Common myeloid progenitor, CD34-positive (primary cell): ENCODE results near the gene LGI4.

ENCODE experiments used
- CTCF ChIA-PET: fragments of 350-600 bp; sonication (Branson Sonifier 250); formaldehyde crosslinking; loops from one replicate; lab custom pipeline; 2021; ENCODE audit warnings: antibody characterized with exemption; lab: Charles Lee
- POLR2A ChIA-PET: fragments of 350-600 bp; sonication (Branson Sonifier 250); formaldehyde crosslinking; loops from one replicate; lab custom pipeline; 2021; ENCODE audit warnings: antibody characterized with exemption; lab: Charles Lee
- DNase-seq, 3 donors: peaks; one replicate each; pipeline versions ENCODE4 v3.0.0 to v3.0.0-alpha.2; 2013
- H3K27ac ChIP-seq, 2 experiments: 1 replicate in 1 of 2; 2 replicates in 1 of 2; pipeline ENCODE4 v1.7.0; 2013; ENCODE audit warnings: inconsistent platforms in 2 of 2, low read length in 2 of 2, mild to moderate bottlenecking in 2 of 2, low read depth in 1 of 2, moderate library complexity in 1 of 2; ENCODE audit not compliant: severe bottlenecking in 2 of 2, insufficient read depth in 1 of 2, poor library complexity in 1 of 2
- H3K27me3 ChIP-seq, 5 experiments: replicated peaks in 2 of 5; 1 replicate in 3 of 5; 2 replicates in 2 of 5; pipeline versions ENCODE4 v1.6.1 to v1.7.0; 2013; ENCODE audit warnings: low read length in 4 of 5, mild to moderate bottlenecking in 2 of 5, moderate library complexity in 2 of 5, inconsistent platforms in 1 of 5; ENCODE audit not compliant: insufficient read depth in 5 of 5, control insufficient read depth in 4 of 5
- H3K36me3 ChIP-seq, 4 experiments: 1 replicate in 2 of 4; 2 replicates in 2 of 4; pipeline versions ENCODE4 v1.6.1 to v1.7.0; 2013; ENCODE audit warnings: low read length in 3 of 4, control low read depth in 1 of 4, mild to moderate bottlenecking in 1 of 4; ENCODE audit not compliant: control insufficient read depth in 4 of 4, insufficient read depth in 4 of 4
- H3K4me1 ChIP-seq, 4 experiments: 1 replicate in 3 of 4; 2 replicates in 1 of 4; pipeline versions ENCODE4 v1.6.1 to v1.7.1; 2013; ENCODE audit warnings: low read length in 3 of 4, mild to moderate bottlenecking in 3 of 4, control low read depth in 1 of 4, inconsistent platforms in 1 of 4, moderate library complexity in 1 of 4; ENCODE audit not compliant: control insufficient read depth in 4 of 4, insufficient read depth in 4 of 4; ENCODE audit errors: control extremely low read depth in 1 of 4
- H3K4me3 ChIP-seq, 7 experiments: 1 replicate in 4 of 7; 2 replicates in 3 of 7; pipeline versions ENCODE4 v1.5.1 to v1.7.0; 2013; ENCODE audit warnings: mild to moderate bottlenecking in 7 of 7, low read length in 6 of 7, moderate library complexity in 6 of 7, inconsistent platforms in 2 of 7, low read depth in 2 of 7, control low read depth in 1 of 7; ENCODE audit not compliant: insufficient read depth in 4 of 7, control insufficient read depth in 1 of 7; ENCODE audit errors: extremely low read depth in 1 of 7
- H3K9me3 ChIP-seq, 5 experiments: 1 replicate in 4 of 5; 2 replicates in 1 of 5; pipeline versions ENCODE4 v1.6.1 to v1.7.1; 2013; ENCODE audit warnings: low read length in 4 of 5, mild to moderate bottlenecking in 2 of 5, inconsistent platforms in 1 of 5, low read depth in 1 of 5, moderate library complexity in 1 of 5; ENCODE audit not compliant: control insufficient read depth in 4 of 5, insufficient read depth in 2 of 5; ENCODE audit errors: control extremely low read depth in 1 of 5
- WGBS: methylation state at CpG from one replicate; pipeline ENCODE4 v1.1.5; 2013; ENCODE audit not compliant: insufficient coverage; 5-methylcytosine and 5-hydroxymethylcytosine counted together

LGI4 gene

DNA sequence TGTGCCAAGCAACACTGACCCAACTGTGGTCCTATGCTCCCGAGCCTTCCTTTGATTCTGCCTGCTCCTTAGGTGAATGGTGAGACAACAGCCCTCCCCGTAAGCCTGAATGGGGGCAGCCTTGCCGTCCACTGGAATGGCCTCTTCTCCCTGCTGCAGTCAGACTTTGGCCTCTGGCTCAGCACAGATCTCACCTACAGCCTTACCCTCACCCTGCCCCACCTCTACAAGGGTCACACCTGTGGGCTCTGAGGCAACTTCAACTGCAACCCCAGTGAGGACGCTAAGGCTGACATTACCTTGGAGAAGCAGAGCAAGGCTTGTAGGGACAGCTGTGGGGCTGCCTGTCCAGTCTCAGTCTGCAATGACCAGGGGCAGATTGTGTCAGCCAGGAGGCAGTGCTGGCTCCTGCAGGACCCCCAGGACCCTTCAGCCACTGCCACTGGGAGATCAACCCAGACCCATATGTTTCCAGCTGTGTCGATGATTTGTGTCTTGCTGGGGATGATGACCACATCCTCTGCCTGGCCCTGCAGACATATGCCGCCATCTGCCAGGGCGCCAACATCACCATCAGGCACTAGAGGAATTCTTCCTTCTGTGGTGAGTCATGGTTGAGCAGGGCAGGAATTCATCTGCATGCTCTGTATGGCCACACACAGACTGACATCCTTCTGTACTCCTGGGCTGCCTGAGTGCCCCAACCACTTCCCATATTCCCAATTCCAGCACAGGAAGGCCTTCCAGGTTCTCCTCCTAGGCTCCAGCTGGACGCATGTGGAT, 46.5 kb downstream of the LGI4 start:
- no peak overlapping the region for H3K27ac ChIP-seq
- 60% methylated on average over 4 of the region's 8 CpGs for WGBS
- CTCF ChIA-PET: interaction anchor here (1.0 to 1.2 kb wide), 3 partner anchors 17 to 33 kb away, joined by 3 read pairs; no protein-coding TSS in a partner anchor

DNA sequence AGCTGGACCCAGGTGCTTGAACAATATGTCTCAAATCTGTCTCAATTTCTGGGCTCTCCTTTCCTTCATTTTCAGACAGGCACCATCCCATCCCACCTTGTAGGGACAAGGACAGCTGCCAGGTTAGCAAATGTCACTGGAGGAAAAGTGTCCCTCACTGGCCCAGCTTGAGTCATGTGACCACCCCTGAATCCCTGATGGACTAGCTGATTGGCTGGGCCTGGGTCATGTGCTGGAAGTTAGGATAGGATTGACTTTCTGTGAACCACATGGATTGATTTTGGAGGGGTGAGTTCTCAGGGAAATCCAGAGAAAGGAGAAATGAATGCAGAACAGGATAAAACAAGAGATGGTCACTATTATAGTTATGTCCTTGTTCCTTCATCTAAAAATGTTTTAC, 47.5 kb downstream of the LGI4 start:
- ChIA-PET POLR2A (no interaction called here), CTCF (interaction anchor here (0.9 to 2.5 kb wide), 7 partner anchors 15 to 195 kb away, joined by 3 to 11 read pairs (median 3); partner anchors contain the start of gene HAMP)
- peaks cover 0 to 13% (median 8%) of the 10 kb centered on the region in 4 experiments for H3K4me1 ChIP-seq

More for the DNA sequence above, 46.5 kb downstream of the LGI4 start:
- no peak overlapping the region for H3K4me3 ChIP-seq
- H3K4me1 ChIP-seq: peaks cover 0 to 13% (median 8%) of the 10 kb centered on the region in 4 experiments
- H3K9me3 ChIP-seq: no peaks in the 10 kb centered on the region
- no peaks in the 10 kb centered on the region for H3K36me3 ChIP-seq
- POLR2A ChIA-PET: no interaction called here
- peak; percentile 17 to 84 (median 74) for DNase-seq
- H3K27me3 ChIP-seq: peaks cover 0 to 2% (median 0%) of the 10 kb centered on the region in 5 experiments

DNA sequence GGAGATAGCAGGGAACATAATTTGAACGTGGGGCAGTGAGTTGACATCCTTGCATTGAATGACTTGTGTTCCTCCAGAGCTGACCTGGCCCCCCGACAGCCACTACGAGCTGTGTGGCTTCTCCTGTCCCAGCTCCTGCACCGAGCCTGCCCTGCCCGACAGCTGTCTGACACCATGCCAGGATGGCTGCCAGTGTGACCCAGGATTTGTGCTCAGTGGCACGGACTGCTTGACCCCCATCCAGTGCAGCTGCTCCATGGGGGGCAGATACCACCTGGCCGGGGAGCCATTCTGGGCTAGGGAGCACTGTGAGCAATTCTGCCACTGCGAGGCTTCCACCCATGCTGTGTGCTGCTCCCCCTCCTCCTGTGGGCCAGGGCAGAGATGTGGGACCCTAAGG, 48.4 kb downstream of the LGI4 start:
- peaks cover 0 to 13% (median 8%) of the 10 kb centered on the region in 4 experiments for H3K4me1 ChIP-seq
- no peak for DNase-seq
- no peaks in the 10 kb centered on the region for H3K9me3 ChIP-seq
- H3K4me3 ChIP-seq: no peak overlapping the region
- CTCF ChIA-PET: interaction anchor here (0.8 to 2.5 kb wide), 10 partner anchors 12 to 38 kb away, joined by 3 to 11 read pairs (median 3); no protein-coding TSS in a partner anchor
- H3K27ac ChIP-seq: no peak overlapping the region
- H3K27me3 ChIP-seq: peaks cover 0 to 2% (median 0%) of the 10 kb centered on the region in 5 experiments
- no peaks in the 10 kb centered on the region for H3K36me3 ChIP-seq
- 90% methylated on average over 8 of the region's 8 CpGs for WGBS
- POLR2A ChIA-PET: no interaction called here

More for the DNA sequence above, 47.5 kb downstream of the LGI4 start:
- Histone ChIP-seq H3K4me3 (no peak overlapping the region), H3K27me3 (peaks cover 0 to 2% (median 0%) of the 10 kb centered on the region in 5 experiments), H3K9me3 (no peaks in the 10 kb centered on the region), H3K36me3 (no peaks in the 10 kb centered on the region), H3K27ac (no peak overlapping the region)
- no peak for DNase-seq

DNA sequence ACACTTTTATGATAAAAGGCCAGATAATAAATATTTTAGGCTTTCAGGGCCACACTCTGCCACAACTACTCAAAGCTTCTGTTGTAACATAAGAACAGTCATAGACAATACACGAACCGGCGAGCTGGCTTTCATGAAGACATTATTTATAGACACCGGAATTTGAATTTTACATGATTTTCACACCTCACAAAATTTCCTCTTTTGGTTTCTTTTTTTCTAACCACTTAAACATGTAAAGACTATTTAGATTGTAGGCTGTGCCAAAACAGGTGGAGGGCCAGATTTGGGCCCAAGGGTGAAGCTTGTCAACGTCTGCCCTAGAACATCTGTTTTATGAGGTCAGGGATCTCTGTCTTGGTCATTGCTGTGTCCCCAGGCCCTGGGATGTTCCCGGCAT, 48.9 kb downstream of the LGI4 start:
- Histone ChIP-seq H3K4me3 (no peak overlapping the region), H3K36me3 (no peaks in the 10 kb centered on the region), H3K27me3 (peaks cover 0 to 2% (median 0%) of the 10 kb centered on the region in 5 experiments), H3K27ac (no peak overlapping the region), H3K4me1 (peaks cover 0 to 12% (median 7%) of the 10 kb centered on the region in 4 experiments), H3K9me3 (no peaks in the 10 kb centered on the region)
- ChIA-PET CTCF (interaction anchor here (0.6 to 2.5 kb wide), 10 partner anchors 13 to 38 kb away, joined by 3 to 11 read pairs (median 4); no protein-coding TSS in a partner anchor), POLR2A (no interaction called here)
- 56% methylated on average over 5 of the region's 6 CpGs for WGBS
- peak in 1 of 3 donors; percentile 13 for DNase-seq

DNA sequence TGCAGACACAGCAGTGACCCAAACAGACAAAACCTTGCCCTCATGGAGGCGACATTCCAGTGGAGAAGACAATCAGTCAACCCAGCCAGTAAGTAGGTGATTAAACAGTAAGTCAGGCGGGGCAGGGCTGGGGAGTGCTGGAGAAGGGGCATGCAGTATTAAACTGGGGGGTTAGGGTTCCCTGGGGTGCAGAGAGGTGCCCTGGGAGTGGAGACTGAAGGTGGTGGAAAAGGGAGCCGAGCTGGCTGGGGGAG, 50.4 kb downstream of the LGI4 start:
- Histone ChIP-seq H3K27ac (no peak overlapping the region), H3K27me3 (no peaks in the 10 kb centered on the region), H3K4me3 (no peak overlapping the region), H3K4me1 (peaks cover 0 to 7% (median 1%) of the 10 kb centered on the region in 4 experiments), H3K9me3 (no peaks in the 10 kb centered on the region), H3K36me3 (no peaks in the 10 kb centered on the region)
- POLR2A ChIA-PET: no interaction called here
- CTCF ChIA-PET: interaction anchor here (0.8 to 1.8 kb wide), 2 partner anchors 17 to 23 kb away, joined by 3 to 4 read pairs; no protein-coding TSS in a partner anchor
- no peak for DNase-seq
- 96% methylated on average over 3 of the region's 3 CpGs for WGBS

DNA sequence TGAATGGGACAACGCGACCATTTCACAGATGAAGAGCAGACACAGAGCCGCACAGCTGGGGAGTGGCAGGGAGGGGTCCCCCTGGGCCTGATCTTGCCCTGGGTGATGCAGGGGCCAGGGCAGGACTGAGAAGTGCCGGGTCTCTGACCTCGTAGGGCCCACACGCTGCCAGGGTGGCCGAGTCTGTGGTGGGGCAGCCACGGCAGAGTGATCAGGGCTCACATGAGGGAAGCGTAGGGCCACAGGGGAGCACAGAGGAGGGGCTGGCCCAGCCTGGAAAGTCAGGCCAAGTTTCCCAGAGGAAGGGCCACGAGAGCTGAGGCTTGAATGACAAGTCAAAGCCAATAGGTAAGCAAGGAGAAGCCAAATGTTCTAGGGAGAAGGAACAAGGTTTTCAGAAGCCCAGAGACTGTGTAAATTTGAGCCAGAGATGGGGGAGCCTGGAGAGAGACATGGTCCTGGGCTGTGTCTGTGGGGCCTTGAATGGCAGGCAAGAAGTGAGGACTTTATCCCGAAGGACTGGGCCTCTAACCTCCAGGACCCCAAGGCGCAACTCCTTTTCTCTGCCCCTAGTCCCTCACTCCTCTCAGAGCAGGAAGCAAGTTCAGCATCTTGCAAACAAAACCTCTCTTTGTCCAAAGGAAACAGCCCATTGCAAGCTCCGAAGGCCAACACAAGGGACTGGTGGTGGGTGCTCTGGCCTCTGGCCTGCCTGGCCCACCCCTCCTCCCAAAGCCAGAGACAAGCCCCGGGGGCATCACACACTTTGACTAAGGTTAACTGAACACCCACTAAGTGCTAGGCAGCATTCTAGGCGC, 51.0 kb downstream of the LGI4 start:
- ChIA-PET CTCF (interaction anchor here (1.0 to 1.8 kb wide), 3 partner anchors 17 to 24 kb away, joined by 3 to 4 read pairs (median 4); no protein-coding TSS in a partner anchor), POLR2A (no interaction called here)
- Histone ChIP-seq H3K27ac (no peak overlapping the region), H3K27me3 (no peaks in the 10 kb centered on the region), H3K9me3 (no peaks in the 10 kb centered on the region), H3K4me3 (no peak overlapping the region), H3K36me3 (no peaks in the 10 kb centered on the region), H3K4me1 (peaks cover 0 to 7% (median 1%) of the 10 kb centered on the region in 4 experiments)
- WGBS: 94% methylated on average over 15 of the region's 15 CpGs
- no peak for DNase-seq
